GM12878 (cell line): ENCODE data around the gene MEIS1.

Source experiments
- FOXM1 ChIP-seq: IDR thresholded peaks from 2 replicates; pipeline ENCODE4 v1.6.1; 2012; ENCODE audit warnings: low read depth, mild to moderate bottlenecking, inconsistent platforms, low read length, moderate library complexity
- HCFC1 ChIP-seq: fragments of 150-350 bp; IDR thresholded peaks from 2 replicates; pipeline ENCODE4 v1.6.1; 2014; ENCODE audit warnings: low read length
- LARP7 ChIP-seq: fragments of 450-650 bp; IDR thresholded peaks from 2 replicates; pipeline ENCODE4 v1.6.1; 2017; ENCODE audit warnings: mild to moderate bottlenecking
- POLR2AphosphoS5 ChIP-seq: IDR thresholded peaks from 2 replicates; pipeline ENCODE4 v1.6.1; 2011; ENCODE audit warnings: mild to moderate bottlenecking, low read length, inconsistent platforms
- TF ChIP-seq, protein P1 (sequence below): IDR thresholded peaks from 2 replicates; pipeline ENCODE4 v1.6.1; 2012; ENCODE audit warnings: low read depth, low read length, improper control_type of control experiment

DNA sequence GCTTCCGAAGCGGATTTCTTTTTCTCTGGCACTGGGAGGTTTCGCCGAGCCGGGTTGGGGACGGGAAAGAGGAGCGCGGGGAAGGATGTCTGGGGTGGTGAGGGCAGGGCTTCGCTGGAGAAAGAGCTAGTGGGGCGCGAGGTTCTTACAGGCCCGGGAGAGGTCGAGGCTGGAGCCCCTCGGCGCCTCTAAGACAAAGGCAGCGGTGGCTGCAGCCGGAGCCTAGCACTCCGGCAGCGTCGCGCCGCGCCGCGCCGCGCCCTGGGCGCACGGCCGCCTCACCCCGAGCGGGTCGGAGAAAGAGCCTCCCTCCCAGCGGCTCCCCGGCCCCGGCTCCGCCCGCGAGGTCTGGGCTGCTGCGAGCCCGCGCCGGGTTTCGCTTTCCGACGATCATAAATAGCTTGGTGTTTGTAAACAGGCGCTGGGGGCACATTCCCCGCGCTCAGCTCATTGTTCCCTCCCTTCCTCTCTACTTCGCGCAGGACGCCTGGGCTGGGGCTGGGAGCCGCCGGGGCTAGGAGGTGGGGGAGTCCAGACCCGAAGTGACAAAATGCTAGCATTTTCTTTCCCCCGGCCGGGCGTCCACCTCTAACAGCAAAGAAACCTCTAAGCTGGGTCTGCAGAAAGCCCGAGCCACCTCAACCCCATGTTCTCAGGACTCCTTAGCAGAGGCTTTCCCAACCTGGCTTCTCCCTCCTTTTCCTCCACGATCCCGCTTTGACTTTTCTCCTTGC, 813 bp upstream of the MEIS1 start:
- TF ChIP-seq POLR2AphosphoS5 (no peak), FOXM1 (no peak), HCFC1 (no peak), LARP7 (no peak)
- TF ChIP-seq, protein P1, sequence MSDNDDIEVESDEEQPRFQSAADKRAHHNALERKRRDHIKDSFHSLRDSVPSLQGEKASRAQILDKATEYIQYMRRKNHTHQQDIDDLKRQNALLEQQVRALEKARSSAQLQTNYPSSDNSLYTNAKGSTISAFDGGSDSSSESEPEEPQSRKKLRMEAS: no peak
